Endothelial cell of umbilical vein (primary cell): ENCODE measurements around the gene GRID2.

Source experiments
- CTCF ChIP-seq, 2 donors: IDR thresholded peaks; 1 replicate in 1 of 2; 2 replicates in 1 of 2; pipeline ENCODE4 v1.5.1; 2011; ENCODE audit warnings: low read length in 2 of 2, mild to moderate bottlenecking in 2 of 2, moderate library complexity in 2 of 2, control low read depth in 1 of 2, inconsistent platforms in 1 of 2, low read depth in 1 of 2; ENCODE audit not compliant: insufficient read depth in 1 of 2; ENCODE audit errors: extremely low read depth in 1 of 2
- EZH2 ChIP-seq: IDR thresholded peaks from 2 replicates; pipeline ENCODE4 v1.6.1; 2012; ENCODE audit warnings: borderline replicate concordance, low read depth, mild to moderate bottlenecking, moderate library complexity, low read length, inconsistent platforms; ENCODE audit not compliant: severe bottlenecking
- FOS ChIP-seq: IDR thresholded peaks from 2 replicates; pipeline ENCODE4 v1.6.1; 2011; ENCODE audit warnings: mild to moderate bottlenecking, low read length, moderate library complexity, borderline replicate concordance; ENCODE audit not compliant: insufficient read depth
- MYC ChIP-seq: IDR thresholded peaks from one replicate; pipeline ENCODE4 v1.6.1; 2011; ENCODE audit warnings: mild to moderate bottlenecking, low read depth, low read length
- POLR2A ChIP-seq: IDR thresholded peaks from 2 replicates; pipeline ENCODE4 v1.6.1; 2012; ENCODE audit warnings: low read depth, mild to moderate bottlenecking, control low read depth, low read length
- POLR2AphosphoS5 ChIP-seq: IDR thresholded peaks from 2 replicates; pipeline ENCODE4 v1.6.1; 2012; ENCODE audit warnings: low read depth, mild to moderate bottlenecking, control low read depth, low read length, moderate library complexity; ENCODE audit not compliant: insufficient read depth
- TF ChIP-seq, protein P1 (sequence below): IDR thresholded peaks from 2 replicates; pipeline ENCODE4 v1.6.1; 2011; ENCODE audit not compliant: insufficient read depth, insufficient read length

DNA sequence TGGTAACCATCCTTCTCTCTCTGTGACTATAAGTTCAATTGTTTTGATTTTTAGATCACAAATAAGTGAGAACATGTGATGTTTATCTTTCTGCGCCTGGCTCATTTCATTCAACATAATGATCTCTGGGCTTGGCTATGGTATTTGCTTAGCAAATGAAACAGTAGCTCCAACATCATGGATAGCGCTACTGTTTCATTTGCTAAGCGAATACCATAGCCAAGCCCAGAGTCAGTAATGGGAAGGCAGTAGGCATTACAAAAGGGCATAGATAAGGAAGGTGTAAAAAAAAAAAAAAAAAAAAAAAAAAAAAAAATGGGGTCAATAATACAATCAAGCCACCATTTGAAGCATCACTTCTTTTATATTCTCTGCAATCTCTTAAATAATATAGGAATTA is 1055.8 kb downstream of the GRID2 start:
- TF ChIP-seq CTCF (IDR thresholded peaks at IDR 0.05; ENCODE audit: extremely low read depth in 1 of 2, insufficient read depth in 1 of 2, low read depth in 1 of 2, low read length in 2 of 2) = no peak
- TF ChIP-seq POLR2A = no peak
- TF ChIP-seq MYC = no peak
- TF ChIP-seq EZH2 = no peak
- no peak for TF ChIP-seq POLR2AphosphoS5
- TF ChIP-seq FOS = no peak
- TF ChIP-seq, protein P1, sequence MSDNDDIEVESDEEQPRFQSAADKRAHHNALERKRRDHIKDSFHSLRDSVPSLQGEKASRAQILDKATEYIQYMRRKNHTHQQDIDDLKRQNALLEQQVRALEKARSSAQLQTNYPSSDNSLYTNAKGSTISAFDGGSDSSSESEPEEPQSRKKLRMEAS = no peak
